ENCODE results near the gene GOLGA6L7. TPM values are rescaled to one million over a fixed set of nuclear protein-coding genes. Genes with fewer than 3 reads are reported as not detected.
A peak's percentile ranks its signal among the peaks of the same experiment; 100 is the strongest.

Gene GOLGA6L7
- total RNA-seq, 2 experiments from 2014 or later = not detected

DNA sequence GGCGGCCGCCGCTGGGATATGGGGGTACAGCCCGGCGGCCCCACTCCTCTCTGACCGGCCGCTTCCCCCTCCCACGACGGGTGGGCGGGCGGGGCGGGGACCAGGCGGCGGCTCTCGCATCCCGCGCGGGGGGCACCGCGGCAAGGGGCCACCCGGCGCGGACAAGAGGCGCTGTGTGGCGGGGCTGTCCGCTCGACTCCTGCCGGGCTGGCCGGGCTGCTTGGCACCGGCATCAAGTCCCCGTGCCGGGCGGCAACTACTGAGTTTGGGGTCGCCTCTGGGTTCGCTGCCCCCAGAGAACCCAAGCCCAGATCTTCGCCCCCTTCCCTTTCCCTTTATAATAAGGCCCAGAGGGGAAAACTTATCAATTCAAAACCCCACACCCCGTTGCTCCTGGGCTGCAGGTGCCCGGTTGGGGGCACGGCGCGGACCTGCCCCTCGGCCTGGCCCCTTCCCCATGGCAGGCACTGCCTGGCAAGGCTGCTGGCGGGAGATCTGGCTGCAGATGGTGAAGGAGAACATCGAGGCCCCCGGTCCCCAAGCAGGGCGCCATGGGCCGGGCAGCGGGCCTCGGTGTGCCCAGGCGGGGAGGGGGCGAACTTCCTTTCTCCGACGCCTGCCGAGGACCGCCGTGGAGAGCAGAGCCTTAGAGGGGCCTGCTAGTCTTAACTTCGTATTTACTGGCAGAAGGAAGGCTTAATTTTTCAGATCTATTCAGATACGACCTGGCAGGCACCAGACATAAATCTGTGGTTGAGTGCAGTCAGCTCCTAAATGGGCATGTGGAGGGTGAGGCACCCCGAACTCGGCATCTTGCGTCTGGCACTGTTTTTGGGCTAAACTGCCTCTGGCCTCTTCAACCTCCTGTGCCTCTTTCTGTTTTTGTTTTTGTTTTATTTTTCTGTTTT is 38.2 kb upstream of the GOLGA6L7 start:
- no peak for ATAC-seq

DNA sequence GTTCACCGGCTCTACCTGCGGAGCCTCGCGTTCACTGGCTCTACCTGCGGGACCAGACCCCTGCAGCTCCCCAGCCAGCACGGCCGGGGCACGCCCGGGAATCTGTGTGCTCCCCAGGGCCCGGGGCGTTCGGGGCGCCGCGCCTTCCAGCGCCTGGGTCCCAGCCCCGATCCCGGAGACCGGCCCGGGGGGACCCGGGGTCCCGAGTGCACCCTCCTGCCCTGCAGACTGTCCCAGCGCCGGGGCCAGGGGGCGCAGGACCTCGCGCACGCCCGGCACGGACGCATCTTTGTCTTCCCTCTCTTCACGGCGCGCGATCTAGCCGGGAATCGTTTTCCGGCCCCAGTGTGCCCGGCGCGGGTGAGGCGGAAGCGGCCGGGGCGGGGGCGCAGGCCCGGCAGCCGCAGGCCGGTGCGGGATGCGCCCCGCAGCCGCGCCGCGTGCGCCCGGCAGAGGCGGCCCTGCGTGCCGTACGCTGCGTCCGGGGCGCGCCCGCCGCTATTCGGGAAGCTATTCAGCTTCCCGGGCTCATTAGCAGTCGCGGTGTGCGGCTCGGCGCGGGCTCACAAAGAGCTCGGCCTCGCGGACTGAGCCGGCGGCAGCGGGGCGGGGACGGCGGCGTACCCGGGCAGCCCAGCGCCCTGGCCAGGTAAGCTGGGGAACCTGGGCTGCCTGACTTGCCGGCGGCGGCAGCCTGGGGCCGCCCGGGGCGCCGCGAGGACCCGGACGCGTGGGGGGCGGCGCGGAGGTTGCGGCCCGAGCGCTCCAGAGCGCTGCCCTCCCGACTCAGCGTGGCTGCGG is 37.4 kb upstream of the GOLGA6L7 start, which contains the start of gene APBA2:
APBA2 (plus strand) TSS at position 345 of the 801 bp plus-strand sequence. CDS start 167,911 bp downstream, outside the sequence.
- ATAC-seq = peak; percentile 50
- POLR2A ChIA-PET = interaction anchor here (0.6 to 1.5 kb wide), 6 partner anchors 12 to 203 kb away, joined by 3 to 5 read pairs (median 3); no protein-coding TSS in a partner anchor
- Mint-ChIP-seq H3K9me3 (no peaks in the 10 kb centered on the region), H3K27ac (peak within 1 kb of the TSS; percentile 79), H3K4me3 (peak within 1 kb of the TSS; percentile 84), H3K27me3 (no peaks in the 10 kb centered on the region), H3K4me1 (ENCODE audit: low read depth) (peaks cover 39% of the 10 kb centered on the region), H3K36me3 (ENCODE audit: low read depth) (no peaks in the 10 kb centered on the region)
- TF ChIP-seq, protein P1, sequence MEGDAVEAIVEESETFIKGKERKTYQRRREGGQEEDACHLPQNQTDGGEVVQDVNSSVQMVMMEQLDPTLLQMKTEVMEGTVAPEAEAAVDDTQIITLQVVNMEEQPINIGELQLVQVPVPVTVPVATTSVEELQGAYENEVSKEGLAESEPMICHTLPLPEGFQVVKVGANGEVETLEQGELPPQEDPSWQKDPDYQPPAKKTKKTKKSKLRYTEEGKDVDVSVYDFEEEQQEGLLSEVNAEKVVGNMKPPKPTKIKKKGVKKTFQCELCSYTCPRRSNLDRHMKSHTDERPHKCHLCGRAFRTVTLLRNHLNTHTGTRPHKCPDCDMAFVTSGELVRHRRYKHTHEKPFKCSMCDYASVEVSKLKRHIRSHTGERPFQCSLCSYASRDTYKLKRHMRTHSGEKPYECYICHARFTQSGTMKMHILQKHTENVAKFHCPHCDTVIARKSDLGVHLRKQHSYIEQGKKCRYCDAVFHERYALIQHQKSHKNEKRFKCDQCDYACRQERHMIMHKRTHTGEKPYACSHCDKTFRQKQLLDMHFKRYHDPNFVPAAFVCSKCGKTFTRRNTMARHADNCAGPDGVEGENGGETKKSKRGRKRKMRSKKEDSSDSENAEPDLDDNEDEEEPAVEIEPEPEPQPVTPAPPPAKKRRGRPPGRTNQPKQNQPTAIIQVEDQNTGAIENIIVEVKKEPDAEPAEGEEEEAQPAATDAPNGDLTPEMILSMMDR (IDR thresholded peaks at IDR 0.05) = no peak
- CTCF ChIA-PET = interaction anchor here (1.4 to 3.3 kb wide), 6 partner anchors 13 to 203 kb away, joined by 3 to 16 read pairs (median 4); no protein-coding TSS in a partner anchor
- intact Hi-C loops (cut with micrococcal nuclease) = loop anchor here (10.0 kb wide), 1 partner anchor 51 kb away; no protein-coding TSS in a partner anchor
- peak; percentile 56 for DNase-seq

More for the DNA sequence above, 38.2 kb upstream of the GOLGA6L7 start:
- ChIA-PET POLR2A (interaction anchor here (0.6 to 1.5 kb wide), 3 partner anchors 11 to 43 kb away, joined by 3 to 4 read pairs (median 3); no protein-coding TSS in a partner anchor), CTCF (interaction anchor here (1.2 to 3.3 kb wide), 8 partner anchors 14 to 204 kb away, joined by 3 to 16 read pairs (median 4); no protein-coding TSS in a partner anchor)
- Mint-ChIP-seq H3K36me3 (ENCODE audit: low read depth) (no peaks in the 10 kb centered on the region), H3K4me1 (ENCODE audit: low read depth) (peaks cover 48% of the 10 kb centered on the region), H3K9me3 (no peaks in the 10 kb centered on the region), H3K27me3 (no peaks in the 10 kb centered on the region), H3K27ac (peak overlapping the region; percentile 79), H3K4me3 (peak overlapping the region; percentile 84)
- TF ChIP-seq, protein P1 (IDR thresholded peaks at IDR 0.05) = no peak
- no peak for DNase-seq
- intact Hi-C loops (cut with micrococcal nuclease) = loop anchor here (10.0 kb wide), 1 partner anchor 52 kb away; no protein-coding TSS in a partner anchor

GRCh38 chr15:28885128-28885629 is 36.7 kb upstream of the GOLGA6L7 start:
- peaks cover 33% of the 10 kb centered on the region for H3K4me1 Mint-ChIP-seq (ENCODE audit: low read depth)
- ChIA-PET POLR2A (interaction anchor here (1.0 to 1.5 kb wide), 4 partner anchors 14 to 204 kb away, joined by 3 to 5 read pairs (median 4); no protein-coding TSS in a partner anchor), CTCF (interaction anchor here (1.4 to 3.3 kb wide), 4 partner anchors 12 to 157 kb away, joined by 3 to 16 read pairs (median 4); no protein-coding TSS in a partner anchor)
- TF ChIP-seq, protein P1 (IDR thresholded peaks at IDR 0.05) = peak; percentile 23
- peak overlapping the region; percentile 84 for H3K4me3 Mint-ChIP-seq
- no peaks in the 10 kb centered on the region for H3K36me3 Mint-ChIP-seq (ENCODE audit: low read depth)
- peak overlapping the region; percentile 63 for H3K27ac Mint-ChIP-seq
- ATAC-seq (peak; percentile 28), DNase-seq (no peak)
- intact Hi-C loops (cut with micrococcal nuclease) = loop anchor here (10.0 kb wide), 1 partner anchor 50 kb away; no protein-coding TSS in a partner anchor
- no peaks in the 10 kb centered on the region for H3K27me3 Mint-ChIP-seq
- no peaks in the 10 kb centered on the region for H3K9me3 Mint-ChIP-seq

DNA sequence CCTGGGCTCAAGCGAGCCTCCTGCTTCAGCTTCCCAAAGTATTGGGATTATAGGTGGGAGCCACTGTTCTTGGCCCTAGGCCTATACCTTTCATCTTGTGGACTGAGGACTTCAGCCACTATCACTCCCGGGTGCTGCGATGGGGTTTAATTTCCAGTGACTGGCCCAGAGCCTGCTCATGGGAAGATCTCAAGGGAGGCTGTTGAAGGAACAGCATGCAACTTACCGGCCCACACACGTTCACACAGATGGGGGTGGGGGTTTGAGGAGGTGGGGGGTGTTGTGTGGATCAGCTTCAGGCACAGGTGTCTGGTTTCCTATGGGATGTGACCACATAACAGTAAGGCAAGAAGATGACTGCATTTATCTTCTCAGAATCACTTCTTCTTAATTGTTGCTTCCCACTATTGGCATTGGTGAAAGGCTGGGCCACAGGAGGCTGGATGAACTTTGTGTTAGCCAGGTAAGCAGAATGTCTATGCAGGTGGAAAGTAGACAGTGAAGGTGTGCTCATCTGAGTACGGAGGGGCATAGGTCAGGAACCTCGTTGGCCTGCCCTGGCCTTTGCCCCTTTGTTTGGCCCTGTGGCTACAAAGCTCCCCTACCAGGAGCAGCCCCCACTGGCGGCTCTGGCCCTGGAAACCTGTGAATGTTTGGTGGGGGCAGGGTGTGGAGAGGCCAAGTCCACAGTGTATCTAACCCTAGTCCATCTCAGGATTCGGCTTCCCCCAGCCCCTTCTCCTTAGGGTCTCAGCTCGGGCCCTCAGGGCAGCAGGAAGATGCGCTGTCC is 35.9 kb upstream of the GOLGA6L7 start:
- Mint-ChIP-seq H3K36me3 (ENCODE audit: low read depth) (no peaks in the 10 kb centered on the region), H3K27ac (peak overlapping the region; percentile 63), H3K9me3 (no peaks in the 10 kb centered on the region), H3K4me3 (peak overlapping the region; percentile 84), H3K4me1 (ENCODE audit: low read depth) (peaks cover 24% of the 10 kb centered on the region), H3K27me3 (no peaks in the 10 kb centered on the region)
- intact Hi-C loops (cut with micrococcal nuclease) = loop anchor here (5.0 to 10.0 kb wide), 2 partner anchors 50 to 93 kb away; no protein-coding TSS in a partner anchor
- no peak for ATAC-seq
- ChIA-PET CTCF (interaction anchor here (0.7 to 2.0 kb wide), 5 partner anchors 10 to 156 kb away, joined by 3 to 6 read pairs (median 4); no protein-coding TSS in a partner anchor), POLR2A (interaction anchor here (0.7 to 1.4 kb wide), 3 partner anchors 9 to 21 kb away, joined by 3 to 4 read pairs (median 3); no protein-coding TSS in a partner anchor)
- TF ChIP-seq, protein P1 (IDR thresholded peaks at IDR 0.05) = no peak
- DNase-seq = no peak
